HG02870 (cell line): Measurements from ENCODE around the gene ZNF652.
"Not testable (repeated sequence)": the region's sequence is repeated elsewhere in the genome, so short reads cannot be mapped to it uniquely, and the experiment has no call there.

ENCODE experiments used
- ATAC-seq: cut with Tn5 transposase; IDR thresholded peaks from one replicate; pipeline ENCODE4 v1.9.1; 2021; ENCODE audit warnings: mild to moderate bottlenecking, moderate library complexity; ENCODE audit not compliant: unreplicated experiment

Gene ZNF652

GRCh38 chr17:49277638-49278037 lies 84.4 kb downstream of the ZNF652 start:
- no peak for ATAC-seq

DNA sequence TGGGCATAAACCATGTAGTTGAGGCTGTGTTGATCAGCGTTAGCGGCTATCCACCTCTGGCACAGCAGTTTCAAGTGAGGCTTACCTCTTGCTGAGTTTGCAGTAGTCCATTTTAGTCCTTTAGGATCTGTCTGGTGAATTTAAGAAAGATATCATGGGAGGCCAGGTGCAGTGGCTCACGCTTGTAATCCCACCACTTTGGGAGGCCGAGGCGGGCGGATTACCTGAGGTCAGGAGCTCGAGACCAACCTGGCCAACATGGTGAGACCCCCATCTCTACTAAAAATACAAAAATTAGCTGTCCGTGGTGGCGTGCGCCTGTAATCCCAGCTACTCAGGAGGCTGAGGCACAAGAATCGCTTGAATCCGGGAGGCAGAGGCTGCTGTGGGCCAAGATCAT lies 86.1 kb downstream of the ZNF652 start:
- not testable (repeated sequence) for ATAC-seq

DNA sequence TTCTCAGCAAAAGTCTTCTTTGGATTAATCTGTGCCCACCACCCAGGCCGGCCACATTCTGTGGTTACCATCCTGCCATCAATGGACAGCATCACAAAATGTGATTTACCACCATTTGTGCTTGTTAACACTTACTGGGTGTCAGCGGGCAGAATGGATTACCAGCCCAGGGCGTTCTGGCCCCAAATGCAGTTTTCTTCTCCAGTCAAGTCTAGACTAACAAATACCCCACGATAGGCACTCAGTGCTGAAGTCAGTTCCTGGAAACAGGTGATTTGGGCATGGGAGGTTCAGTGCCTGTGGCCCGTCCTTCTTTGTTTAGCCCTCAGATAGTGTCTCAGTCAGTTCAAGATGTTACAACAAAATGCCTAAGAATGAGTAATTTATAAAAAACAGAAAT lies 92.7 kb downstream of the ZNF652 start:
- no peak for ATAC-seq

GRCh38 chr17:49267912-49268311 lies 94.1 kb downstream of the ZNF652 start:
- no peak for ATAC-seq

DNA sequence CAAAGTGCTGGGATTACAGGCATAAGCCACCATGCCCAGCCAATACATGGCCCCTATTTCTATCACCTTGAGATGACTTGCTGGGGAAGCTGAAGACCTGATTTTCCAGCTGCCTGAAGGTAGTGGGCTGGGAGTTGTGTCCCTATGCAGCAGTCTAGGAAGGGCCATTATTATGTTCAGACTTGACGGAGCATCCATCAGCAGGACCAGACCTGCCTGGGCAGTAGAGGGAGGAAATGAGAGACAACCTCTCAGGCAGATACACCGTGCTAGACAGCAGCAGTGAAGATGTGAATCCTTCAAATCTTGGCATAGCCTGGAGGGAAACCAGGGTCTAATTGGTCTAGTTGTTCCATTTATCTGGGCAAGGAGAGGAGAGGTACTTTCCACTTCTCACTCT lies 95.8 kb downstream of the ZNF652 start:
- no peak for ATAC-seq

DNA sequence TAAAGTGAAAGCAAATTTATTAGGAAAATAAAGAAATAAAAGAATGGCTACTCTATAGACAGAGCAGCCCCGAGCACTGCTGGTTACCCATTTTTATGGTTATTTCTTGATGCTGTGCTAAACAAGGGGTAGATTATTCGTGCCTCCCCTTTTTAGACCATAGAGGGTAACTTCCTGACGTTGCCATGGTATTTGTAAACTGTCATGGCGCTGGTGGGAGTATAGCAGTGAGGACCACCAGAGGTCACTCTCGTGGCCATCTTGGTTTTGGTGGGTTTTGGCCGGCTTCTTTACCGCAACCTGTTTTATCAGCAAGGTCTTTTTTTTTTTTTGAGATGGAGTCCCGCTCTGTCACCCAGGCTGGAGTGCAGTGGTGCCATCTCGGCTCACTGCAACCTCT lies 100.5 kb downstream of the ZNF652 start:
- not testable (repeated sequence) for ATAC-seq

DNA sequence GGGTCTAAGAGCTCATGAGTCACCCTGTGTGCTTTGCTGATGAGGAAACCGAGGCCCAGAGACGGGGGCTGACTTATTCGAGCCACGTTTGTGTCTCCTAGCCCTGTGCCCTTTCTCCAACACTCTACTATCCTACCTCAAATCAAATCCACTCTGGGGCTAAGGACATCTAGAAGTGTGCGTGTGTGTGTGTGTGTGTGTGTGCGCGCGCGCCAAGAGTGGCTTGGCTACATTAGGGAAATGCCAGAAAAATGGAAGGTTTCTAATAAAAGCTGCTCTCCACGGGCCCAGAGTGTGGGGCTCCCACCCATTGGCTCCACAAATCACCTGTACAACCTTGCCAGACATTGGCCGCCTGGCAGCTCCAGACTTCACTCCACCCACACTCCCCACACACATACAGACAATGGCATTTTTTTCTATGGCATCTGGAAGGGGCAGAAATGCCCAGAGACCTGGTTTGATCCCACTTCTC lies 101.2 kb downstream of the ZNF652 start:
- no peak for ATAC-seq

GRCh38 chr17:49260011-49260816 lies 101.8 kb downstream of the ZNF652 start:
- no peak for ATAC-seq

GRCh38 chr17:49259663-49260010 lies 102.4 kb downstream of the ZNF652 start:
- no peak for ATAC-seq

DNA sequence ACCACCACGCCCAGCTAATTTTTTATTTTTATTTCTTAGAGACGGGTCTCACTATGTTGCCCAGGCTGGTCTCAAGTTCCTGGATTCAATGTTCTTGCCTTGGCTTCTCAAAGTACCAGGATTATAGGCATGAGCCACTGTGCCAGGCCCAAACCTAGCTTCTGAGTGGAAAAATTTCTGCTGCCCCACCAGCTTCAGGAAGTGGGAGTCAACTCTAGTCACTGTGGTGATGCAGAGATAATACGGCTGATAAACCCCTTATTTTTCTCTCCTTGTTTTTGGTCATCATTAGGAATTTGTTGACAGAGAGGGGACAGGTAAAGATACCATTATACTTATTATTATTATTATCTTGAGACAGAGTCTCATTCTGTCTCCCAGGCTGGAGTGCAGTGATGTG lies 103.7 kb downstream of the ZNF652 start:
- ATAC-seq = no peak

DNA sequence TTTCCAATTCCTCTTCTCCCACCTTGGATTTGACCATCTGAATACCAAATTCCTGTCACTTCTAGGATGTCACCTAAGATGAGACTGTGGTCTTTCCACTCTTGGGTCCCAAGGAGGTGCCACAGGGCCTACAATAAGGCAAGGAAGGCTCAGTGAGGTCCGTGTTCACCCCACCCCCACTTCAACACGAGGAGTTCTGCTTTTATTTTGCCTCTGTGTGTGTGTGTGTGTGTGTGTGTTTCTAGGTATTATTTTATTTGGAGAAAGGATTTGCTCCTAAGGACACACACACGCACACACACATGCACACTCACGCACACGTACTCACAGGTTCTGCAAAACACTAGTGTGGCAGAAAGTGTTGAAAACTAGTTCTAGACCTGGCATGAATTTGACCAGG lies 106.9 kb downstream of the ZNF652 start:
- ATAC-seq = no peak

DNA sequence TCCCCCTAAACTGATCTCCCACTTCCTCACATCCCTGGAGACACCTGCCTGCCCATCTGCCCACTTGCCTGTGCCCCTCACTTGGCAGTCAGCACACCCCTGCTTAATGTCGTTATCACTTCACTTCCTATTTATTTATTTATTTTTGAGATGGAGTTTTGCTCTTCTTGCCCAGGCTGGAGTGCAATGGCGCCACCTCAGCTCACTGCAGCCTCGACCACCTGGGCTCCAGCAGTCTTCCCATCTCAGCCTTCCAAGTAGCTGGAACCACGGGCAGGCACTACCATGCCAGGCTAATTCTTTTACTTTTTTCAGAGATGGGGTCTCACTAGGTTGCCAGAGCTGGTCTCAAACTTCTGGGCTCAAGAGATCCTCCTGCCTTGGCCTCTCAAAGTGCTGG lies 108.0 kb downstream of the ZNF652 start:
- ATAC-seq = no peak

DNA sequence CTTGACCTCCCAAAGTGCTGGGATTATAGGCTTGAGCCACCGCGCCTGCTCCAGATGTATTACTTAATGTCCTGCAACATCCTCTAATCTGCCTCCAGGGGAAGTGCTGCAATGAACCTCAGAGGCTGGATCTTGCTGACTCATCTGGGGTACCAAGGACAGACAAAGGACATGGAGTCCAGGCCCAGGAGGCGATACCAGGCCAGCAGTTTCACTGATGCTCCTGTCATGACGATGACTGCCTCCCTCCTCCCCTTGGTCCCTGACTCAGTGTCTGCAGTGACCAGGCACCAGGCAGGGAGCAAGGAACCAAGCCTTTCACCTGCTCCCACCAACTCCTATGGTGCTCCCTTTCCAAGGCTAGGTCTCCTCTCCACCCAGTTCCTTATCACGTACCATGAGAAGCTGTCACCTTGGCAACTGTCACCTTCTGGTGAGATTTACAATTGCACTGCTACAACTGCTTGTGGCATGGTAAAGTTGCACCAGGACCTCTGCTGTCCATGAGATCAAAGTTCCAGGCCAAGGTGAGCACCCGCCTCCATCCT lies 109.8 kb downstream of the ZNF652 start:
- no peak for ATAC-seq

DNA sequence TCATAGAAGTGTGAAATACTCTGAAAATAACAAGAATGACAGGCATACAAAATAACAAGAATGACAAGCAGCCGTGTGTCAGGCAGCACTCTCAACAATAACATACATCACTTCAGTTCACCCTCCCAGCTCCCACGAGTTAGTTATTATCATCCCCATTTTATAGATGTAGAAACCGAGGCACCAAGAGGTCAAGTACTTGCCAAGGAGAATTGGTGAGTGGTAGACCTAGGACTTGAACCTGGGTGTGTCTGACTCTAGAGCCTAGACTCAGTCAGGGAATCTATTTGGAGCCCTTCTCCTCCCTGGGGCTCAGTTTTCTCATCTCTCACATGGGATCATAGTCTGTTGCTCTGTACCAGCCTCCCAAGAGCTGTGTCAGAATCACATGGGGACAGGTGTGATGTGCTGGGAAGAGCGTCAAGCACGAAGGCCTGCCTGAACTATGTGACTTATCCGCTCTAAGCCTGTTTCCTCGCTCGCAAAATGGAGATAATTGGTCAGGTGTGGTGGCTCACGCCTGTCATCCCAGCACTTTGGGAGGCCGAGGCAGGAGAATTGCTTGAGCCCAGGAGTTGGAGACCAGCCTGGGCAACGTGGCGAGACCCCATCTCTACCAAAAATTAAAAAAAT lies 112.0 kb downstream of the ZNF652 start:
- ATAC-seq = no peak

DNA sequence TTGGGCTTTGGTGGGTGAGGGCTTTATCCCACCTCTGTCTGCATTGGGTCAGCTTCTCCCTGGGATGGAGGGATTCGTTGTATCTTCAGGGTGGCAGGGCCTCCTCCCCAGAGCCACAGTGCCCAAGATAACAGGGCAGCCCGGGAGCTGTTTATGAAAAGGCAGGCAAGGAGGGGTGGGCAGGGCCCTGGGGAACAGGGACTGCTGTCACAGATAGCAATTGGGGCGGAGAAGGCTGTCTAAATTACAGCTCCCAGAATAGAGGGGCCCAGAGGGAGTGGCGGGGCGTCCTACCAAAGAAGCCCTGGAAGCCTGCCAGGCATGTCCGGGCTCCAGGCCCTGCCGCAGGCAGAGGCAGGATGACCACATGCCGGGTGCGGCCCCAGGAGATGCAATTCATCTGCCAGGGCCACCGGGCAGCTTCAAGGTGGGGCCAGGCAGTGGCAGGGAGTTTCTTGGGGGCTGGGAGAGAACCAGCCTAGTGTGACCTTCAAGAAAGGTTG lies 112.7 kb downstream of the ZNF652 start:
- ATAC-seq = no peak

DNA sequence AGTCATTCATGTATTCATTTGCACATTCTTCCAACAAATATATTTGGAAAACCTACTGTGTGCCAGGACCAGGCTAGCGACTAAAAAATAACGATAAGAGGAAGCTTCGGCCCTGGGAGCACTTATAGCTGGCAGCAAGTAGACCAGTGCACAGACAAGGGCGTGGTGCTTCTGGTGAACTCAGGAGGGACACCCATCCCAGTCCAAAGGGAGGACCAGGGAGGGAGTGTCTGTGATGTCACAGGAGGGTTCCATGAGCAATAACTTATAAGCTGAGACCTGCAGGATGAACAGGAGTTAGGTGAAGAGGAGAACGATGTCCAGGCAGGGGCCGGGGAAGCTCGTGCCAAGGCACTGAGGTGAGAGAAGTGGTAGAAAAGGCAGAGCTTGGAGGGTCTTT lies 114.1 kb downstream of the ZNF652 start:
- ATAC-seq = no peak

DNA sequence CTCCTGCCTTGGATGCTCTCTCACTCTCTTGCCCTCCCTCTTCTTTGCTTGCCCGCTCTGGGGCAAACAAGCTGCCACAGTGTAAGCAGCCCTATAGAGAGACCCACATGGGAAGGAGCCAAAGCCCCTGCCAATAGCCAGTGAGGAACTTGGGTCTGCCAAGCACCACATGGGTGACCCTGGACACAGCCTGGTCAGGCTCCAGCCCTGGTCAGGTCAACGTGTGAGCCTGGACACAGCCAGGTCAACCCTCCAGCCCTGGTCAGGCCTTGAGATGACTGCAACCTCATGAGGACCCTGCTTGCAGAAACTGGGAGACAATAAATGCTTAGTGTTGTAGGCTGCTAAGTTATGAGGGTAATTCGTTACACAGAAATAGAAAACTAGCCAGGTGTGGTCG lies 117.2 kb downstream of the ZNF652 start:
- ATAC-seq = no peak
